Subcutaneous abdominal adipose tissue (tissue), 5 donors: ENCODE data around the gene EFCAB5.
"Not testable (repeated sequence)": the region's sequence is repeated elsewhere in the genome, so short reads cannot be mapped to it uniquely, and the experiment has no call there.

Source experiments
- H3K27ac ChIP-seq: one replicate; pipeline ENCODE4 v1.7.0; 2013; ENCODE audit warnings: low read depth, mild to moderate bottlenecking, inconsistent platforms, low read length, moderate library complexity
- H3K27me3 ChIP-seq, 5 donors: one replicate each; pipeline ENCODE4 v1.7.0; 2013; ENCODE audit warnings: low read length in 5 of 5, inconsistent platforms in 1 of 5; ENCODE audit not compliant: control insufficient read depth in 5 of 5, insufficient read depth in 4 of 5
- H3K36me3 ChIP-seq, 5 donors: one replicate each; pipeline ENCODE4 v1.7.0; 2013; ENCODE audit warnings: low read length in 5 of 5; ENCODE audit not compliant: control insufficient read depth in 5 of 5, insufficient read depth in 5 of 5
- H3K4me1 ChIP-seq, 5 donors: one replicate each; pipeline ENCODE4 v1.7.0; 2013; ENCODE audit warnings: low read length in 5 of 5, mild to moderate bottlenecking in 3 of 5, moderate library complexity in 1 of 5; ENCODE audit not compliant: control insufficient read depth in 5 of 5, insufficient read depth in 5 of 5
- H3K4me3 ChIP-seq, 5 donors: one replicate each; pipeline ENCODE4 v1.7.0; 2013; ENCODE audit warnings: low read length in 5 of 5, low read depth in 1 of 5
- H3K9ac ChIP-seq, 5 donors: one replicate each; pipeline ENCODE4 v1.7.0; 2013; ENCODE audit warnings: low read length in 5 of 5, mild to moderate bottlenecking in 4 of 5, moderate library complexity in 3 of 5
- H3K9me3 ChIP-seq, 5 donors: one replicate each; pipeline ENCODE4 v1.7.0; 2013; ENCODE audit warnings: low read length in 5 of 5; ENCODE audit not compliant: control insufficient read depth in 5 of 5
- donor health status: healthy.
- donor health status: healthy.
- donor health status: healthy.
- donor health status: healthy.
- donor health status: healthy.

EFCAB5 gene

GRCh38 chr17:29941334-29941733 is at the start of gene EFCAB5:
Gene EFCAB5 (plus strand): TSS chr17:29941634. CDS start chr17:29941797, 163 bp downstream.
- Histone ChIP-seq H3K27ac (no peak within 1 kb of the TSS), H3K27me3 (no peaks in the 10 kb centered on the region)

GRCh38 chr17:29892201-29892600 is 49.2 kb upstream of the EFCAB5 start:
- no peaks in the 10 kb centered on the region for H3K27me3 ChIP-seq

More at GRCh38 chr17:29941334-29941733, at the start of gene EFCAB5:
- Histone ChIP-seq H3K9ac (no peak within 1 kb of the TSS), H3K4me1 (no peaks in the 10 kb centered on the region), H3K36me3 (no peaks in the 10 kb centered on the region), H3K4me3 (no peak within 1 kb of the TSS), H3K9me3 (no peaks in the 10 kb centered on the region)

GRCh38 chr17:29897136-29897535 is 44.3 kb upstream of the EFCAB5 start:
- H3K27ac ChIP-seq, H3K4me3 ChIP-seq, H3K4me1 ChIP-seq, H3K9me3 ChIP-seq, H3K27me3 ChIP-seq, H3K36me3 ChIP-seq, H3K9ac ChIP-seq: not testable (repeated sequence)

More at GRCh38 chr17:29892201-29892600, 49.2 kb upstream of the EFCAB5 start:
- Histone ChIP-seq H3K27ac (no peak overlapping the region), H3K9me3 (no peaks in the 10 kb centered on the region), H3K9ac (no peak overlapping the region), H3K36me3 (peaks cover 0 to 3% (median 0%) of the 10 kb centered on the region in 5 donors), H3K4me1 (peaks cover 0 to 3% (median 0%) of the 10 kb centered on the region in 5 donors), H3K4me3 (no peak overlapping the region)

- no peaks in the 10 kb centered on the region for H3K27me3 ChIP-seq
Measured at GRCh38 chr17:29903471-29903870, 38.0 kb upstream of the EFCAB5 start.

GRCh38 chr17:29905086-29905878 is 36.2 kb upstream of the EFCAB5 start:
- Histone ChIP-seq H3K27me3 (no peaks in the 10 kb centered on the region), H3K4me1 (peaks cover 0 to 4% (median 0%) of the 10 kb centered on the region in 5 donors), H3K27ac (no peak overlapping the region), H3K9me3 (peaks cover 0 to 5% (median 0%) of the 10 kb centered on the region in 5 donors), H3K36me3 (no peaks in the 10 kb centered on the region), H3K4me3 (no peak overlapping the region), H3K9ac (no peak overlapping the region)

More at GRCh38 chr17:29903471-29903870, 38.0 kb upstream of the EFCAB5 start:
- H3K9me3 ChIP-seq: peaks cover 0 to 5% (median 0%) of the 10 kb centered on the region in 5 donors
- H3K36me3 ChIP-seq: no peaks in the 10 kb centered on the region
- H3K4me3 ChIP-seq: no peak overlapping the region
- no peak overlapping the region for H3K9ac ChIP-seq
- peaks cover 0 to 4% (median 0%) of the 10 kb centered on the region in 5 donors for H3K4me1 ChIP-seq
- no peak overlapping the region for H3K27ac ChIP-seq

- H3K9me3 ChIP-seq: peaks cover 0 to 5% (median 0%) of the 10 kb centered on the region in 5 donors
- peaks cover 0 to 4% (median 0%) of the 10 kb centered on the region in 5 donors for H3K4me1 ChIP-seq
- H3K9ac ChIP-seq: no peak overlapping the region
- H3K27me3 ChIP-seq: no peaks in the 10 kb centered on the region
- H3K36me3 ChIP-seq: no peaks in the 10 kb centered on the region
- H3K27ac ChIP-seq: no peak overlapping the region
- H3K4me3 ChIP-seq: no peak overlapping the region
Measured at GRCh38 chr17:29905879-29906167, 35.6 kb upstream of the EFCAB5 start.

GRCh38 chr17:29906969-29907368 is 34.5 kb upstream of the EFCAB5 start:
- Histone ChIP-seq H3K4me3 (no peak overlapping the region), H3K9me3 (peaks cover 0 to 5% (median 0%) of the 10 kb centered on the region in 5 donors), H3K27me3 (no peaks in the 10 kb centered on the region), H3K4me1 (peaks cover 0 to 4% (median 0%) of the 10 kb centered on the region in 5 donors), H3K27ac (no peak overlapping the region), H3K9ac (no peak overlapping the region), H3K36me3 (no peaks in the 10 kb centered on the region)

GRCh38 chr17:29909236-29910003 is 32.0 kb upstream of the EFCAB5 start:
- Histone ChIP-seq H3K4me1 (peaks cover 0 to 4% (median 0%) of the 10 kb centered on the region in 5 donors), H3K9me3 (peaks cover 0 to 5% (median 0%) of the 10 kb centered on the region in 5 donors), H3K9ac (no peak overlapping the region), H3K36me3 (no peaks in the 10 kb centered on the region), H3K27me3 (no peaks in the 10 kb centered on the region), H3K27ac (no peak overlapping the region), H3K4me3 (no peak overlapping the region)

- Histone ChIP-seq H3K36me3 (no peaks in the 10 kb centered on the region), H3K27me3 (no peaks in the 10 kb centered on the region), H3K4me1 (peaks cover 0 to 4% (median 0%) of the 10 kb centered on the region in 5 donors), H3K9ac (no peak overlapping the region), H3K4me3 (no peak overlapping the region), H3K9me3 (no peaks in the 10 kb centered on the region), H3K27ac (no peak overlapping the region)
Measured at GRCh38 chr17:29911641-29912177, 29.7 kb upstream of the EFCAB5 start.
